HepG2 (cell line): Measurements from ENCODE around the gene CGNL1. TPM values are rescaled to one million over a fixed set of nuclear protein-coding genes. Genes with fewer than 3 reads are reported as not detected.

Source experiments
- ATAC-seq: fragments of 200-7000 bp; cut with Tn5 transposase; 3 replicates; pipeline ENCODE4 v1.9.1; 2020; ENCODE audit warnings: mild to moderate bottlenecking, moderate library complexity
- BruUV-seq: library from RNA; stranded (reverse); fragments of 400-500 nt; replicated peaks from 2 replicates; lab custom pipeline; 2021; lab: Mats Ljungman, UMichigan
- CTCF ChIA-PET: fragments of 300-600 bp; formaldehyde crosslinking; extraction: SDS; loops from one replicate; lab custom pipeline; 2021; ENCODE audit warnings: low total read pairs, inconsistent platforms, low intra/inter-chr PET ratio; lab: Yijun Ruan, JAX
- POLR2A ChIA-PET: fragments of 350-600 bp; sonication (Branson Sonifier 250); formaldehyde crosslinking; loops from one replicate; lab custom pipeline; 2020; ENCODE audit warnings: antibody characterized with exemption, inconsistent platforms; lab: Yijun Ruan, JAX
- DNase-seq: peaks from one replicate; pipeline ENCODE4 v3.0.0-alpha.2; 2015; ENCODE audit warnings: low spot score
- FAIRE-seq: peaks from 3 replicates; lab custom pipeline; 2011; peaks lifted over from hg19 to GRCh38; lab: Jason Lieb, UNC
- H2AFZ ChIP-seq: one replicate; pipeline ENCODE4 v1.6.1; 2011; ENCODE audit warnings: low read length, inconsistent platforms
- H3K27ac ChIP-seq: fragments of 300-600 bp; 3 replicates; pipeline ENCODE4 v1.8.0; 2011; ENCODE audit warnings: mixed run types, mild to moderate bottlenecking, mixed read lengths, low read length, inconsistent platforms; ENCODE audit not compliant: insufficient read depth; ENCODE audit errors: extremely low read length
- H3K27me3 ChIP-seq, 2 experiments: fragments of 200-600 bp in 1 of 2; 2 replicates in 1 of 2; 3 replicates in 1 of 2; pipeline versions ENCODE4 v1.6.0 to v1.8.0; 2011; ENCODE audit warnings: low read length in 2 of 2, mild to moderate bottlenecking in 2 of 2, moderate library complexity in 2 of 2, inconsistent platforms in 1 of 2; ENCODE audit not compliant: insufficient read depth in 2 of 2, control insufficient read depth in 1 of 2
- H3K36me3 ChIP-seq, 2 experiments: fragments of 200-600 bp in 1 of 2; replicated peaks in 1 of 2; 2 replicates in 1 of 2; 3 replicates in 1 of 2; pipeline versions ENCODE4 v1.5.1 to v1.8.0; 2011; ENCODE audit warnings: low read length in 2 of 2, inconsistent platforms in 1 of 2; ENCODE audit not compliant: insufficient read depth in 2 of 2, control insufficient read depth in 1 of 2
- H3K4me1 ChIP-seq: 2 replicates; pipeline ENCODE4 v1.5.1; 2012; ENCODE audit warnings: low read length, inconsistent platforms; ENCODE audit not compliant: insufficient read depth
- H3K4me2 ChIP-seq: 2 replicates; pipeline ENCODE4 v1.6.0; 2011; ENCODE audit warnings: low read depth, low read length, inconsistent platforms
- H3K4me3 ChIP-seq, 3 experiments: fragments of 200-600 bp in 1 of 3; sonication (generic), shearing (Covaris generic) in 1 of 3; replicated peaks in 1 of 3; 2 replicates each; pipeline ENCODE4 v1.5.1; 2011 to 2016; ENCODE audit warnings: low read length in 3 of 3, inconsistent platforms in 2 of 3, low read depth in 2 of 3, mild to moderate bottlenecking in 2 of 3, control low read depth in 1 of 3, mixed read lengths in 1 of 3; ENCODE audit not compliant: insufficient read depth in 1 of 3
- H3K79me2 ChIP-seq: one replicate; pipeline ENCODE4 v1.6.1; 2011; ENCODE audit warnings: low read length, inconsistent platforms; ENCODE audit not compliant: insufficient read depth
- H3K9ac ChIP-seq: 2 replicates; pipeline ENCODE4 v1.6.0; 2011; ENCODE audit warnings: mild to moderate bottlenecking, low read depth, low read length, inconsistent platforms; ENCODE audit not compliant: insufficient read depth
- H3K9me3 ChIP-seq: 2 replicates; pipeline ENCODE4 v1.5.1; 2012; ENCODE audit warnings: mild to moderate bottlenecking, low read length
- H4K20me1 ChIP-seq: 2 replicates; pipeline ENCODE4 v1.6.0; 2011; ENCODE audit warnings: inconsistent platforms, mild to moderate bottlenecking, low read length, moderate library complexity; ENCODE audit not compliant: insufficient read depth
- ADNP ChIP-seq: sonication (generic); formaldehyde crosslinking; IDR thresholded peaks from 2 replicates; pipeline ENCODE4 v1.4.0; 2020; ENCODE audit warnings: missing genetic modification reagents
- ARNT ChIP-seq: fragments of 450-650 bp; IDR thresholded peaks from 2 replicates; pipeline ENCODE4 v1.6.1; 2017
- CCDC6 ChIP-seq: sonication (generic); formaldehyde crosslinking; IDR thresholded peaks from 2 replicates; pipeline ENCODE4 v1.8.1; 2022; ENCODE audit warnings: mild to moderate bottlenecking, missing genetic modification reagents, moderate library complexity
- CREM ChIP-seq, 2 experiments: sonication (generic) in 1 of 2; formaldehyde crosslinking in 1 of 2; IDR thresholded peaks; 2 replicates each; pipeline versions ENCODE4 v1.4.0 to v1.6.1; 2016 to 2020; ENCODE audit warnings: antibody characterized with exemption in 1 of 2, mild to moderate bottlenecking in 1 of 2, missing genetic modification reagents in 1 of 2
- HNF4A ChIP-seq: sonication (generic); formaldehyde crosslinking; IDR thresholded peaks from 2 replicates; pipeline ENCODE4 v1.4.0; 2020; ENCODE audit warnings: missing genetic modification reagents
- HNF4G ChIP-seq, 2 experiments: sonication (generic) in 1 of 2; formaldehyde crosslinking in 1 of 2; IDR thresholded peaks; 2 replicates each; pipeline versions ENCODE4 v1.4.0 to v1.6.1; 2011 to 2020; ENCODE audit warnings: borderline replicate concordance in 2 of 2, low read depth in 2 of 2, mild to moderate bottlenecking in 2 of 2, low read length in 1 of 2, missing genetic modification reagents in 1 of 2, moderate library complexity in 1 of 2
- ISX ChIP-seq: sonication (generic); formaldehyde crosslinking; conservative IDR thresholded peaks from 2 replicates; pipeline ENCODE4 v1.5.0; 2020; ENCODE audit warnings: missing genetic modification reagents
- KDM5A ChIP-seq: fragments of 200-600 bp; sonication (generic); IDR thresholded peaks from 2 replicates; pipeline ENCODE4 v1.7.0; 2018; ENCODE audit warnings: antibody characterized with exemption, mild to moderate bottlenecking, low read length, borderline replicate concordance
- REXO4 ChIP-seq: sonication (generic); formaldehyde crosslinking; IDR thresholded peaks from 2 replicates; pipeline ENCODE4 v1.8.0; 2022; ENCODE audit warnings: missing genetic modification reagents, mild to moderate bottlenecking, borderline replicate concordance
- SOX13 ChIP-seq, 3 experiments: fragments of 450-650 bp in 1 of 3; sonication (generic) in 1 of 3; formaldehyde crosslinking in 1 of 3; IDR thresholded peaks in 2 of 3; conservative IDR thresholded peaks in 1 of 3; 2 replicates each; pipeline versions ENCODE4 v1.5.0 to v1.6.1; 2016 to 2020; ENCODE audit warnings: antibody characterized with exemption in 1 of 3, mild to moderate bottlenecking in 1 of 3, missing compliant biosample characterization in 1 of 3, missing genetic modification reagents in 1 of 3, moderate library complexity in 1 of 3
- SP2 ChIP-seq: sonication (generic); formaldehyde crosslinking; IDR thresholded peaks from 2 replicates; pipeline ENCODE4 v1.5.1; 2020; ENCODE audit warnings: mild to moderate bottlenecking, missing genetic modification reagents
- SRSF4 ChIP-seq: fragments of 200-400 bp; formaldehyde crosslinking; IDR thresholded peaks from one replicate; pipeline ENCODE4 v1.6.1; 2018; ENCODE audit warnings: mild to moderate bottlenecking, low read depth, low read length, moderate library complexity; ENCODE audit not compliant: poor library complexity, severe bottlenecking
- YY1 ChIP-seq: IDR thresholded peaks from 2 replicates; pipeline ENCODE4 v1.6.1; 2011; ENCODE audit warnings: low read length, low read depth, moderate library complexity, mild to moderate bottlenecking; ENCODE audit not compliant: insufficient read depth, insufficient replicate concordance
- ZBTB20 ChIP-seq: sonication (generic); formaldehyde crosslinking; IDR thresholded peaks from 2 replicates; pipeline ENCODE4 v1.8.1; 2023; ENCODE audit warnings: missing genetic modification reagents, low read depth, mild to moderate bottlenecking, borderline replicate concordance
- ZC3H4 ChIP-seq: sonication (generic); formaldehyde crosslinking; IDR thresholded peaks from 2 replicates; pipeline ENCODE4 v1.4.0; 2020; ENCODE audit warnings: missing genetic modification reagents, borderline replicate concordance
- ZEB1 ChIP-seq: IDR thresholded peaks from 2 replicates; pipeline ENCODE4 v1.6.1; 2012; ENCODE audit warnings: mild to moderate bottlenecking, low read depth, inconsistent platforms; ENCODE audit not compliant: insufficient replicate concordance
- ZNF234 ChIP-seq: sonication (generic); formaldehyde crosslinking; conservative IDR thresholded peaks from 2 replicates; pipeline ENCODE4 v1.5.1; 2020; ENCODE audit warnings: mild to moderate bottlenecking, missing genetic modification reagents
- ZNF292 ChIP-seq: sonication (generic); formaldehyde crosslinking; IDR thresholded peaks from 2 replicates; pipeline ENCODE4 v1.8.1; 2022; ENCODE audit warnings: mild to moderate bottlenecking, low read depth, missing genetic modification reagents, borderline replicate concordance
- ZNF30 ChIP-seq: sonication (generic); formaldehyde crosslinking; IDR thresholded peaks from 2 replicates; pipeline ENCODE4 v1.5.0; 2020; ENCODE audit warnings: mild to moderate bottlenecking, missing genetic modification reagents
- ZNF607 ChIP-seq: sonication (generic); formaldehyde crosslinking; IDR thresholded peaks from 2 replicates; pipeline ENCODE4 v1.5.1; 2020; ENCODE audit warnings: missing genetic modification reagents, mild to moderate bottlenecking, borderline replicate concordance
- ZNF720 ChIP-seq: sonication (generic); formaldehyde crosslinking; IDR thresholded peaks from 2 replicates; pipeline ENCODE4 v1.4.0; 2020; ENCODE audit warnings: missing genetic modification reagents
- ZNF766 ChIP-seq: sonication (generic); formaldehyde crosslinking; IDR thresholded peaks from 2 replicates; pipeline ENCODE4 v1.5.0; 2020; ENCODE audit warnings: missing genetic modification reagents, borderline replicate concordance
- WGBS: methylation state at CpG from one replicate; pipeline ENCODE4 v1.1.6; 2017; ENCODE audit warnings: low lambda C conversion rate; 5-methylcytosine and 5-hydroxymethylcytosine counted together
- in situ Hi-C: cut with HindIII; loops from 2 replicates; pipeline ENCODE4 v1.10.0; 2017; ENCODE audit warnings: low pct_unique_long_range_greater_than_20kb; ENCODE audit not compliant: extremely low pct_ligation_motif_present
- intact Hi-C: fragments of 100-400 bp; cut with micrococcal nuclease; formaldehyde crosslinking; loops from one replicate; pipeline ENCODE4 v1.10.0; 2022; ENCODE audit not compliant: unreplicated experiment
- polyA plus RNA-seq, 8 experiments: library from polyadenylated mRNA; depleted of rRNA in 3 of 8; stranded (reverse) in 7 of 8; unstranded in 1 of 8; fragments of >200 nt; fragmentation: Illumina TruSeq in 4 of 8; extraction: Trizol in 4 of 8; gene quantifications; 2 replicates each; pipeline versions ENCODE4 v1.2.1 to v1.2.3, GENCODE V29; 2011 to 2016; ENCODE audit warnings: low read depth in 4 of 8, missing spikeins in 1 of 8, mixed read lengths in 1 of 8; ENCODE audit not compliant: insufficient read depth in 1 of 8
- total RNA-seq, 5 experiments: library from RNA; depleted of rRNA; stranded (reverse); fragments of >200 nt; fragmentation: Illumina TruSeq; extraction: Trizol; gene quantifications; 2 replicates each; pipeline ENCODE4 v1.2.3, GENCODE V29; 2016; ENCODE audit warnings: low read depth in 1 of 5
- TF ChIP-seq, protein P1 (sequence below): sonication (generic); formaldehyde crosslinking; IDR thresholded peaks from 2 replicates; pipeline ENCODE4 v1.4.0; 2020; ENCODE audit warnings: mild to moderate bottlenecking, missing genetic modification reagents
- TF ChIP-seq, protein P2 (sequence below): sonication (generic); formaldehyde crosslinking; IDR thresholded peaks from 2 replicates; pipeline ENCODE4 v1.8.0; 2022; ENCODE audit warnings: mild to moderate bottlenecking, missing genetic modification reagents; ENCODE audit not compliant: insufficient replicate concordance

The CGNL1 gene
- total and polyA plus RNA-seq, 2 of the 13 experiments (the other 11 are each of a cell fraction or from before 2014, with no cell fraction given) = 5.6 to 15.6 TPM

DNA sequence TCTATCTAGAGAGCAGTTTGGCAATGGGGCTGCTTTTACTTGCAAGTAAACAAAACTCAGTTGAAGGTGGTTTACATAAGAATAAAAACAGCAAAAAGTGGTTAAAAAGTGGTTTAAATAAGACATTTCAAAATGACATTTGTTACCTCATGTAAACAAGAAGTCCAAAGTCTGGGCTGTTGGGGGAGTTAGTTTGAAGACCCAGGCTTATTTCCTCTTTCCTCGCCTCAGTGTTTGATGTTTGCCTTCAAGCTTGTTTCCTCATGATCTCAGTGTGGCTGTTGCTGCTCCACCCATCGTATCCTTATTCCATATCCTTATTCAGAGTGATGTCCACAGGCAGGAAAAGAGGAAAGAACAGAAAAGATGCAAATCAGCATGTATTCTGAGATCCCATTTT lies 15.2 kb downstream of the CGNL1 start:
- FAIRE-seq = peak; percentile 72
- Histone ChIP-seq H3K79me2 (peaks cover 13% of the 10 kb centered on the region), H3K4me2 (peak overlapping the region; percentile 34), H3K4me3 (no peak overlapping the region), H4K20me1 (no peaks in the 10 kb centered on the region), H3K36me3 (no peaks in the 10 kb centered on the region), H2AFZ (no peak overlapping the region), H3K27ac (peak overlapping the region; percentile 21), H3K4me1 (peaks cover 42% of the 10 kb centered on the region), H3K9ac (no peak overlapping the region), H3K9me3 (no peaks in the 10 kb centered on the region), H3K27me3 (no peaks in the 10 kb centered on the region)
- peak; percentile 63 for DNase-seq
- 28% methylated on average over 2 of the region's 2 CpGs for WGBS
- CTCF ChIA-PET = no interaction called here
- in situ Hi-C loops = no loop called here
- POLR2A ChIA-PET = interaction anchor here (0.9 kb wide), 1 partner anchor 87 kb away, joined by 3 read pairs; no protein-coding TSS in a partner anchor
- no TSS peak for BruUV-seq
- intact Hi-C loops = loop anchor here (5.0 kb wide), 1 partner anchor 36 kb away; no protein-coding TSS in a partner anchor
- ATAC-seq = peak; percentile 60
- TF ChIP-seq HNF4A (peak; percentile 74), KDM5A (no peak), ZNF720 (CRISPR knock-in tag) (no peak), ZBTB20 (CRISPR knock-in tag) (no peak), SOX13 (IDR thresholded peaks at IDR 0.05) (no peak), SOX13 (CRISPR knock-in tag; conservative IDR thresholded peaks at IDR 0.05 in 1 of 2, IDR thresholded peaks at IDR 0.05 in 1 of 2) (no peak), HNF4G (IDR thresholded peaks at IDR 0.05; ENCODE audit: borderline replicate concordance, low read depth, low read length) (peak; percentile 65; the same call in 1 of the 2 replicates), HNF4G (CRISPR knock-in tag; IDR thresholded peaks at IDR 0.05; ENCODE audit: borderline replicate concordance, low read depth) (no peak), ZNF30 (CRISPR knock-in tag) (no peak), ZNF234 (no peak), REXO4 (CRISPR knock-in tag) (no peak), ZNF292 (0 out of 2 replicates have a peak, but pooled peaks have one; percentile 37), ISX (CRISPR knock-in tag) (no peak), ZC3H4 (CRISPR knock-in tag) (no peak), SP2 (CRISPR knock-in tag) (no peak), ARNT (no peak), CCDC6 (no peak), ZNF607 (no peak), CREM (IDR thresholded peaks at IDR 0.05) (peak; percentile 35; the same call in 1 of the 2 replicates), CREM (CRISPR knock-in tag; IDR thresholded peaks at IDR 0.05) (no peak), YY1 (no peak), SRSF4 (no peak), ADNP (0 out of 2 replicates have a peak, but pooled peaks have one; percentile 36), ZEB1 (no peak), ZNF766 (CRISPR knock-in tag) (no peak)
- TF ChIP-seq, protein P1, sequence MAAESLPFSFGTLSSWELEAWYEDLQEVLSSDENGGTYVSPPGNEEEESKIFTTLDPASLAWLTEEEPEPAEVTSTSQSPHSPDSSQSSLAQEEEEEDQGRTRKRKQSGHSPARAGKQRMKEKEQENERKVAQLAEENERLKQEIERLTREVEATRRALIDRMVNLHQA (CRISPR knock-in tag) = no peak
- TF ChIP-seq, protein P2, sequence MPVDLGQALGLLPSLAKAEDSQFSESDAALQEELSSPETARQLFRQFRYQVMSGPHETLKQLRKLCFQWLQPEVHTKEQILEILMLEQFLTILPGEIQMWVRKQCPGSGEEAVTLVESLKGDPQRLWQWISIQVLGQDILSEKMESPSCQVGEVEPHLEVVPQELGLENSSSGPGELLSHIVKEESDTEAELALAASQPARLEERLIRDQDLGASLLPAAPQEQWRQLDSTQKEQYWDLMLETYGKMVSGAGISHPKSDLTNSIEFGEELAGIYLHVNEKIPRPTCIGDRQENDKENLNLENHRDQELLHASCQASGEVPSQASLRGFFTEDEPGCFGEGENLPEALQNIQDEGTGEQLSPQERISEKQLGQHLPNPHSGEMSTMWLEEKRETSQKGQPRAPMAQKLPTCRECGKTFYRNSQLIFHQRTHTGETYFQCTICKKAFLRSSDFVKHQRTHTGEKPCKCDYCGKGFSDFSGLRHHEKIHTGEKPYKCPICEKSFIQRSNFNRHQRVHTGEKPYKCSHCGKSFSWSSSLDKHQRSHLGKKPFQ (CRISPR knock-in tag) = no peak
